Dermis blood vessel endothelial cell (primary cell): ENCODE data around the gene LGALS3BP. TPM values are rescaled to one million over a fixed set of nuclear protein-coding genes. Genes with fewer than 3 reads are reported as not detected.
"Not testable (repeated sequence)": the region's sequence is repeated elsewhere in the genome, so short reads cannot be mapped to it uniquely, and the experiment has no call there.

ENCODE experiments used
- DNase-seq: peaks from one replicate; pipeline ENCODE4 v3.0.0; 2010
- total RNA-seq: library from RNA; depleted of rRNA; stranded (reverse); fragments of >200 nt; gene quantifications from 2 replicates; pipeline ENCODE4 v1.2.3, GENCODE V29; 2014

The LGALS3BP gene
- total RNA-seq, 1 donor from 2014 or later, result 7.5 TPM

GRCh38 chr17:78960928-78961327 is 18.8 kb downstream of the LGALS3BP start:
- DNase-seq, result no peak

GRCh38 chr17:78959803-78960202 is 19.9 kb downstream of the LGALS3BP start:
- no peak for DNase-seq

- peak; percentile 18 for DNase-seq
Observed at GRCh38 chr17:78958641-78959127, 21.0 kb downstream of the LGALS3BP start.

- DNase-seq, result no peak
Observed at GRCh38 chr17:78957128-78957527, 22.6 kb downstream of the LGALS3BP start.

- DNase-seq, result no peak
Observed at GRCh38 chr17:78956254-78956653, 23.5 kb downstream of the LGALS3BP start.

GRCh38 chr17:78954684-78955083 is 25.0 kb downstream of the LGALS3BP start:
- no peak for DNase-seq

- DNase-seq, result no peak
Observed at GRCh38 chr17:78953356-78954350, 26.1 kb downstream of the LGALS3BP start.

- no peak for DNase-seq
Observed at GRCh38 chr17:78952706-78953105, 27.0 kb downstream of the LGALS3BP start.

GRCh38 chr17:78951967-78952551 is 27.7 kb downstream of the LGALS3BP start:
- DNase-seq, result no peak

GRCh38 chr17:78950870-78951269 is 28.9 kb downstream of the LGALS3BP start:
- no peak for DNase-seq

- DNase-seq, result no peak
Observed at GRCh38 chr17:78947235-78948149, 32.2 kb downstream of the LGALS3BP start.

GRCh38 chr17:78946631-78947030 is 33.1 kb downstream of the LGALS3BP start:
- no peak for DNase-seq

GRCh38 chr17:78946131-78946530 is 33.6 kb downstream of the LGALS3BP start:
- no peak for DNase-seq

- not testable (repeated sequence) for DNase-seq
Observed at GRCh38 chr17:78945455-78945854, 34.3 kb downstream of the LGALS3BP start.

- no peak for DNase-seq
Observed at GRCh38 chr17:78944956-78945355, 34.8 kb downstream of the LGALS3BP start.

- DNase-seq, result no peak
Observed at GRCh38 chr17:78944026-78944425, 35.7 kb downstream of the LGALS3BP start.

GRCh38 chr17:78940708-78941107 is 39.0 kb downstream of the LGALS3BP start:
- no peak for DNase-seq

- no peak for DNase-seq
Observed at GRCh38 chr17:78940258-78940657, 39.5 kb downstream of the LGALS3BP start.

- peak; percentile 27 for DNase-seq
Observed at GRCh38 chr17:78939615-78940014, 40.1 kb downstream of the LGALS3BP start.

- no peak for DNase-seq
Observed at GRCh38 chr17:78937561-78937960, 42.2 kb downstream of the LGALS3BP start.

GRCh38 chr17:78935419-78936323 is 44.1 kb downstream of the LGALS3BP start:
- DNase-seq, result peak; percentile 89
